Stomach (tissue), 9 donors: ENCODE measurements around the gene KIF3B. TPM values are rescaled to one million over a fixed set of nuclear protein-coding genes. Genes with fewer than 3 reads are reported as not detected.
A peak's percentile ranks its signal among the peaks of the same experiment; 100 is the strongest.

Source experiments
- DNase-seq, 2 donors: peaks; one replicate each; pipeline versions ENCODE4 v3.0.0 to v3.0.0-alpha.2; 2013 to 2019
- H3K27ac ChIP-seq, 5 donors: fragments of 200-600 bp in 4 of 5; sonication (generic) in 4 of 5; one replicate each; pipeline ENCODE4 v1.5.1; 2013 to 2019; ENCODE audit warnings: mild to moderate bottlenecking in 1 of 5, moderate library complexity in 1 of 5
- H3K27me3 ChIP-seq, 3 donors: fragments of 200-600 bp; sonication (generic); one replicate each; pipeline ENCODE4 v1.5.1; 2017 to 2019; ENCODE audit warnings: mixed run types in 1 of 3
- H3K36me3 ChIP-seq, 4 donors: fragments of 200-600 bp; sonication (generic); 1 replicate in 3 of 4; 2 replicates in 1 of 4; pipeline ENCODE4 v1.5.1; 2016 to 2019
- H3K4me1 ChIP-seq, 4 donors: fragments of 200-600 bp; sonication (generic); one replicate each; pipeline ENCODE4 v1.5.1; 2016 to 2019
- H3K4me3 ChIP-seq, 4 donors: fragments of 200-600 bp; sonication (generic) in 3 of 4; one replicate each; pipeline ENCODE4 v1.5.1; 2016 to 2019; ENCODE audit warnings: mild to moderate bottlenecking in 1 of 4
- H3K9me3 ChIP-seq, 4 donors: fragments of 200-600 bp; sonication (generic); one replicate each; pipeline ENCODE4 v1.5.1; 2016 to 2019
- EP300 ChIP-seq: sonication (generic); formaldehyde crosslinking; IDR thresholded peaks from one replicate; pipeline ENCODE4 v1.6.1; 2017; ENCODE audit warnings: antibody characterized with exemption
- POLR2A ChIP-seq, 4 donors: fragments of 450-650 bp; IDR thresholded peaks; one replicate each; pipeline ENCODE4 v1.6.1; 2016; ENCODE audit warnings: antibody characterized with exemption in 4 of 4, control low read depth in 2 of 4, mild to moderate bottlenecking in 1 of 4, moderate library complexity in 1 of 4
- POLR2AphosphoS5 ChIP-seq, 3 donors: sonication (generic); formaldehyde crosslinking; IDR thresholded peaks; one replicate each; pipeline ENCODE4 v1.6.1; 2016; ENCODE audit warnings: antibody characterized with exemption in 3 of 3
- WGBS, 5 donors: extraction: QIAGEN DNeasy Blood & Tissue Kit in 3 of 5; methylation state at CpG; one replicate each; pipeline versions ENCODE4 v1.1.5 to v1.1.7; 2013 to 2018; 5-methylcytosine and 5-hydroxymethylcytosine counted together
- intact Hi-C: fragments of 100-400 bp; cut with DNase I; formaldehyde crosslinking; loops from one replicate; pipeline ENCODE4 v1.15.1; 2023; ENCODE audit warnings: low total_unique reads
- polyA plus RNA-seq, 3 donors: library from polyadenylated mRNA; stranded (reverse); fragments of 200-250 nt; gene quantifications; one replicate each; pipeline ENCODE4 v1.2.3, GENCODE V29; 2013
- total RNA-seq, 5 donors: library from RNA; depleted of rRNA; stranded (reverse); fragments of >200 nt; gene quantifications; one replicate each; pipeline versions ENCODE4 v1.1.0 to v1.2.3, GENCODE V29; 2014 to 2016
- TF ChIP-seq, protein P1 (sequence below), 7 experiments: fragments of 450-650 bp in 4 of 7; fragments of 200-600 bp in 3 of 7; sonication (generic) in 3 of 7; IDR thresholded peaks; one replicate each; pipeline ENCODE4 v1.5.1; 2016 to 2019; ENCODE audit warnings: antibody characterized with exemption in 7 of 7, control low read depth in 2 of 7, mild to moderate bottlenecking in 1 of 7
- donor health status: healthy with polysubstance abuse.
- donor health status: Bipolar disorder and iron deficiency.
- donor health status: healthy.

Gene KIF3B
- total and polyA plus RNA-seq, 8 donors, result 5.3 to 29.1 (median 21.0) TPM

DNA sequence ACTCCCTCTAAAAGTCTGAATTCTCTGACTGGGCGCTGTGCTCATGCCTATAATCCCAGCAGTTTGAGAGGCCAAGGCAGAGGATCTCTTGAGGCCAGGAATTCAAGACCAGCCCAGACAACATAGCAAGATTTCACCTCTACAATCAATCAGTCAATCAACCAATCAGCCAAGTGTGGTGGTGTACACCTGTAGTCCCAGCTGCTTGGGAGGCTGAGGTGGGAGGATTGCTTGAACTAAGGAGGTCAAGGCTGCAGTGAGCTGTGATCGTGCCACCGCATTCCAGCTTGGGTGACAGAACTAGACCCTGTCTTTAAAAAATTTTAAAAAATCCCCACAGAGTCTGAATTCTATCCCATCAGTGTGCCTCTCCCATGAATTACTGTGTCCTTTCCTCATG lies 37.9 kb downstream of the KIF3B start:
- H3K4me3 ChIP-seq, result no peak overlapping the region
- H3K36me3 ChIP-seq, result peaks cover 24 to 86% (median 80%) of the 10 kb centered on the region in 4 donors
- WGBS, 5 donors, result 96 to 100% (median 98%) methylated on average over 3 of the region's 3 CpGs
- H3K27me3 ChIP-seq, result no peaks in the 10 kb centered on the region
- no peaks in the 10 kb centered on the region for H3K9me3 ChIP-seq
- no peak overlapping the region for H3K27ac ChIP-seq
- TF ChIP-seq POLR2A (IDR thresholded peaks at IDR 0.05) (no peak), EP300 (no peak), POLR2AphosphoS5 (IDR thresholded peaks at IDR 0.05) (no peak)
- TF ChIP-seq, protein P1, sequence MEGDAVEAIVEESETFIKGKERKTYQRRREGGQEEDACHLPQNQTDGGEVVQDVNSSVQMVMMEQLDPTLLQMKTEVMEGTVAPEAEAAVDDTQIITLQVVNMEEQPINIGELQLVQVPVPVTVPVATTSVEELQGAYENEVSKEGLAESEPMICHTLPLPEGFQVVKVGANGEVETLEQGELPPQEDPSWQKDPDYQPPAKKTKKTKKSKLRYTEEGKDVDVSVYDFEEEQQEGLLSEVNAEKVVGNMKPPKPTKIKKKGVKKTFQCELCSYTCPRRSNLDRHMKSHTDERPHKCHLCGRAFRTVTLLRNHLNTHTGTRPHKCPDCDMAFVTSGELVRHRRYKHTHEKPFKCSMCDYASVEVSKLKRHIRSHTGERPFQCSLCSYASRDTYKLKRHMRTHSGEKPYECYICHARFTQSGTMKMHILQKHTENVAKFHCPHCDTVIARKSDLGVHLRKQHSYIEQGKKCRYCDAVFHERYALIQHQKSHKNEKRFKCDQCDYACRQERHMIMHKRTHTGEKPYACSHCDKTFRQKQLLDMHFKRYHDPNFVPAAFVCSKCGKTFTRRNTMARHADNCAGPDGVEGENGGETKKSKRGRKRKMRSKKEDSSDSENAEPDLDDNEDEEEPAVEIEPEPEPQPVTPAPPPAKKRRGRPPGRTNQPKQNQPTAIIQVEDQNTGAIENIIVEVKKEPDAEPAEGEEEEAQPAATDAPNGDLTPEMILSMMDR (IDR thresholded peaks at IDR 0.05), result no peak
- intact Hi-C loops, result no loop called here
- no peak for DNase-seq
- H3K4me1 ChIP-seq, result no peaks in the 10 kb centered on the region

DNA sequence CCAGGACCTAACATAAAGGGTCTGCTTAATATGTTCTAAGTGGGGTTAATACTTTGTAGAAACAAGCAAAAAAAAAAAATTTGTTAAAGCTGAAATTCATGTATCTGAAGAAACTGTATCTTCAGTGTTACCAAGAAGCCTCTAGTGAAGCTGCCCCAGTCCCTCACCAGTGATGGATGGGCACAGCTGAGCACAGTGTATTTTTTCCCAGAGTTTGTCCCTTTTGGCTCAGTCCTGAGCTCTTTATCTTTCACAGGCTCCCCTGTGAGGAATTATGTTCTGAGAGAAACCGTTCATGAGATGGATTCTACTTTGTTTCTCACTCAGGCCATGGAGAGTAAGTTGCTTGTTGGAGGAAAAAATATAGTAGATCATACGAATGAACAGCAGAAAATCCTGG lies 38.4 kb downstream of the KIF3B start:
- Histone ChIP-seq H3K27ac (no peak overlapping the region), H3K27me3 (no peaks in the 10 kb centered on the region), H3K4me3 (no peak overlapping the region), H3K9me3 (no peaks in the 10 kb centered on the region), H3K4me1 (no peaks in the 10 kb centered on the region), H3K36me3 (peaks cover 21 to 85% (median 78%) of the 10 kb centered on the region in 4 donors)
- DNase-seq, result peak in 1 of 2 donors; percentile 37
- intact Hi-C loops, result no loop called here
- WGBS, 5 donors, result 70 to 89% (median 77%) methylated on average over 2 of the region's 2 CpGs
- TF ChIP-seq POLR2AphosphoS5 (IDR thresholded peaks at IDR 0.05) (no peak), POLR2A (IDR thresholded peaks at IDR 0.05) (no peak), EP300 (no peak)
- TF ChIP-seq, protein P1 (IDR thresholded peaks at IDR 0.05), result no peak

DNA sequence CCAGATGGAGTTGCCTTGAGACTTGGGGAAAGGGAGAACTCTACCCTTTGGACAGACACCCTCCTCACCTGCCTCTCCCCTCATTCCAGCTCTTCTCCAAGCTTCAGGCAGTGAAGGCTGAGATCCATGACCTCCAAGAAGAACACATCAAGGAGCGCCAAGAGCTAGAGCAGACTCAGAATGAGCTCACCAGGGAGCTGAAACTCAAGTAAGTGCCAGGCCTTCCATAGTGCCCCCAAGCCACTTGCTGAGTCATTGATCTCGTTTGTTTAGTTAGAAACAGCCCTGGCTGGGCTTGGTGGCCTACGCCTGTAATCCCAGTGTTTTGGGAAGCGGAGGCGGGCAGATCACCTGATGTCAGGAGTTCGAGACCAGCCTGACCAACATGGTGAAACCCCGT lies 39.2 kb downstream of the KIF3B start:
- H3K4me3 ChIP-seq, result no peak overlapping the region
- no peaks in the 10 kb centered on the region for H3K9me3 ChIP-seq
- intact Hi-C loops, result no loop called here
- no peak overlapping the region for H3K27ac ChIP-seq
- no peak for TF ChIP-seq POLR2AphosphoS5 (IDR thresholded peaks at IDR 0.05)
- TF ChIP-seq, protein P1 (IDR thresholded peaks at IDR 0.05), result no peak
- no peak for TF ChIP-seq POLR2A (IDR thresholded peaks at IDR 0.05)
- TF ChIP-seq EP300, result no peak
- 81 to 94% (median 90%) methylated on average over 7 of the region's 7 CpGs for WGBS, 5 donors
- H3K36me3 ChIP-seq, result peaks cover 21 to 84% (median 77%) of the 10 kb centered on the region in 4 donors
- no peaks in the 10 kb centered on the region for H3K27me3 ChIP-seq
- H3K4me1 ChIP-seq, result no peaks in the 10 kb centered on the region
- no peak for DNase-seq

DNA sequence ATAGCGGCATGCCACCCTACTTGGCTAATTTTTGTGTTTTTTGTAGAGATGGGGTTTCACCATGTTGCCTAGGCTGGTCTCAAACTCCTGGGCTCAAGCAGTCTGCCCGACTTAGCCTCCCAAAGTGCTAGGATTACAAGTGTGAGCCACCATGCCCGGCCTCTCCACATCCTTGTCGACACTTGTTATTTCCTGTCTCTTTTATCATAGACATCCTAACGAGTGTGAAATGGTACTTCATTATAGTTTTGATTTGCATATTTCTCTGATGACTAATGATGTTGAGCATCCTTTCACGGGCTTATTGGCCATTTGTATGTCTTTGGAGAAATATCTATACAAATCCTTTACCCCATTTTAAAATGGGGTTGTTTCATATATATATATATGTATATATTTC lies 41.6 kb downstream of the KIF3B start:
- no peak overlapping the region for H3K4me3 ChIP-seq

More for the DNA sequence above, 41.6 kb downstream of the KIF3B start:
- TF ChIP-seq POLR2A (IDR thresholded peaks at IDR 0.05), result no peak
- TF ChIP-seq, protein P1 (IDR thresholded peaks at IDR 0.05), result no peak
- no peak for TF ChIP-seq EP300
- TF ChIP-seq POLR2AphosphoS5 (IDR thresholded peaks at IDR 0.05), result no peak
- peaks cover 19 to 61% (median 53%) of the 10 kb centered on the region in 4 donors for H3K36me3 ChIP-seq
- H3K27ac ChIP-seq, result no peak overlapping the region
- WGBS, 5 donors, result 83 to 89% (median 86%) methylated on average over 6 of the region's 6 CpGs
- H3K4me1 ChIP-seq, result no peaks in the 10 kb centered on the region
- H3K27me3 ChIP-seq, result no peaks in the 10 kb centered on the region
- no peak for DNase-seq
- H3K9me3 ChIP-seq, result no peaks in the 10 kb centered on the region
- intact Hi-C loops, result no loop called here
